GM13976 (cell line): ENCODE measurements around the gene PHAF1.

Experiments used
- DNase-seq: peaks from one replicate; pipeline ENCODE4 v3.0.0; 2012; ENCODE audit warnings: low spot score
- CTCF ChIP-seq: IDR thresholded peaks from 2 replicates; pipeline ENCODE4 v1.5.1; 2012; ENCODE audit warnings: borderline replicate concordance, mild to moderate bottlenecking; ENCODE audit not compliant: insufficient read depth; ENCODE audit errors: extremely low read depth, missing control alignments, control extremely low read depth
- in situ Hi-C: fragments of 300-500 bp; cut with MboI; formaldehyde crosslinking; loops from one replicate; pipeline ENCODE4 v1.12.0; 2022; ENCODE audit warnings: low sequenced_read_pairs, mixed read lengths, inconsistent platforms; ENCODE audit not compliant: unreplicated experiment

The PHAF1 gene

GRCh38 chr16:67089101-67089500, 20.6 kb upstream of the PHAF1 start:
- DNase-seq = no peak
- TF ChIP-seq CTCF = no peak
- in situ Hi-C loops = no loop called here

GRCh38 chr16:67091906-67092566, 17.7 kb upstream of the PHAF1 start:
- TF ChIP-seq CTCF = no peak
- DNase-seq = no peak
- in situ Hi-C loops = no loop called here

GRCh38 chr16:67093098-67093726, 16.5 kb upstream of the PHAF1 start:
- in situ Hi-C loops = no loop called here
- TF ChIP-seq CTCF = no peak
- DNase-seq = no peak

- DNase-seq = no peak
- in situ Hi-C loops = no loop called here
- no peak for TF ChIP-seq CTCF
Observed at GRCh38 chr16:67098599-67098998, 11.1 kb upstream of the PHAF1 start.

GRCh38 chr16:67100569-67101310, 9.0 kb upstream of the PHAF1 start:
- in situ Hi-C loops = no loop called here
- DNase-seq = peak; percentile 50
- TF ChIP-seq CTCF = peak; percentile 13

GRCh38 chr16:67101311-67102082, 8.2 kb upstream of the PHAF1 start:
- TF ChIP-seq CTCF = no peak
- in situ Hi-C loops = no loop called here
- DNase-seq = no peak
